ENCODE data around the gene PTPRG.

- no peak for TF ChIP-seq CTCF (conservative IDR thresholded peaks at IDR 0.05; ENCODE audit: low read depth in 2 of 2)
- TF ChIP-seq STAT1 (IDR thresholded peaks at IDR 0.05; ENCODE audit: unreplicated experiment): no peak
- no peak for TF ChIP-seq EZH2 (IDR thresholded peaks at IDR 0.05; ENCODE audit: low read depth, unreplicated experiment)
- no peak for TF ChIP-seq EZH2phosphoT487 (IDR thresholded peaks at IDR 0.05; ENCODE audit: unreplicated experiment)
- no peak for TF ChIP-seq ZNF114 (CRISPR knock-in tag; IDR thresholded peaks at IDR 0.05)
- no peak for TF ChIP-seq JUNB (IDR thresholded peaks at IDR 0.05; ENCODE audit: unreplicated experiment)
- TF ChIP-seq POLR2AphosphoS5 (IDR thresholded peaks at IDR 0.05; ENCODE audit: low read depth): no peak
- no peak for TF ChIP-seq REST (IDR thresholded peaks at IDR 0.05; ENCODE audit: unreplicated experiment)
- no peak for TF ChIP-seq CREB1 (CRISPR knock-in tag; IDR thresholded peaks at IDR 0.05; ENCODE audit: low read depth)
- no peak for TF ChIP-seq ETS1 (IDR thresholded peaks at IDR 0.05)
Measured at GRCh38 chr3:61828184-61828874, 267.0 kb downstream of the PTPRG start.

Measured in GM23338 (cell line).